DOHH2 (cell line): ENCODE data around the gene CRNKL1.

ENCODE experiments used
- CTCF ChIP-seq: fragments of 200-600 bp; sonication (generic); IDR thresholded peaks from one replicate; pipeline ENCODE4 v1.5.1; 2014; ENCODE audit warnings: antibody characterized with exemption, mild to moderate bottlenecking, low read depth, low read length; ENCODE audit not compliant: poor library complexity, severe bottlenecking
- EZH2phosphoT487 ChIP-seq: fragments of 200-600 bp; sonication (generic); IDR thresholded peaks from 2 replicates; pipeline ENCODE4 v1.6.1; 2017; ENCODE audit warnings: borderline replicate concordance, mild to moderate bottlenecking, antibody characterized with exemption, low read length, moderate library complexity, mixed read lengths

- TF ChIP-seq CTCF (no peak), EZH2phosphoT487 (no peak)
Measured at GRCh38 chr20:20060234-20060998, 8.2 kb upstream of the CRNKL1 start.
